ENCODE measurements around the gene TWF2.
"Not testable (repeated sequence)": the region's sequence is repeated elsewhere in the genome, so short reads cannot be mapped to it uniquely, and the experiment has no call there.

The TWF2 gene

DNA sequence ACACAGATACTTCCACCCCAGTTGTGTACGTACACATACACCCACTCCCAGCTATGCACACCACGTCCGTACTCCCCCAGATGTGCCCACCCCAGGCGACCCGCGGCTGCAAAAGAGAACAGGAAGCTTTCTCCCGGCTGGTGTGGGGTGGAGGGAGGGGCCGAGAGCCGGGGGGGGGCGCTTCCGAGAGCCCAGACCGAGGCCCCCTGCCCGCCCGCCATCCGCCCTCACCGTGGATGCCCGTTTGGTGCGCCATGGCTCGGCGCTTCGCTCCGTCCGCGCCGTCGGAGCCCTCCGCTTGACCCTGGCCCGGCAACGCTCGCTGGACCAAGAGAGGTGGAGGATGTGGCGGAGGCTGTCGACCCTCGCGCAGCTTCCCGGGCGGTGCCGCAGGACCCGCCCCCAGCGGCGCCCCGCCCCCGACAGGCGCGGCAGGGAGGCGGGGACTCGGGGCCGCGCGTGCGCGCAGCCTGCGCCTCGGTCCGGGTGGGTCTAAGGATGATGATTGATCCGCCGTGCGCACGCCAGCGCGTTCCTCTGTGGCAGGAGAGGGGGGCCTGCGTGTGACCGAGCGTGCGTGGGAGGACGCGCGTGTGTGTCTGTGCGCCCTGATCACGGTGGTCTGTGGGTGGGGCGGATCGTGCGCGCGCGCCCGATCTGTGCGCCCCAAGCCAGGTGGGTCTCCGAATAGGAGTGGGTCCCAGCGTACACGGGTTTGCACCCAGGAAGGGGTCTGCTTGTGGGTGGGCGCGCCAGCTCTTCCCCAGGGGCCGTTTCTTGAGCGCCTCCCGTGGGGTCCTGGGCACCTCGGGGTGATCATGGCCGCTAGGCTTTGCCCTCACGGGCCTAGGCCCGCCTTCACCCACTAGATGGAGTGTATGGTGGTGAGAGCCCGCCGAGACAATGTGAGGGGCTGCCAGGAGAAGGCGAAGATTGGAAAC is at the start of gene TWF2:
Gene TWF2, minus strand, starts transcription at position 398 of the 941 bp plus-strand sequence. Its CDS starts 142 bp downstream, at position 256.
- peak; percentile 74 for DNase-seq

DNA sequence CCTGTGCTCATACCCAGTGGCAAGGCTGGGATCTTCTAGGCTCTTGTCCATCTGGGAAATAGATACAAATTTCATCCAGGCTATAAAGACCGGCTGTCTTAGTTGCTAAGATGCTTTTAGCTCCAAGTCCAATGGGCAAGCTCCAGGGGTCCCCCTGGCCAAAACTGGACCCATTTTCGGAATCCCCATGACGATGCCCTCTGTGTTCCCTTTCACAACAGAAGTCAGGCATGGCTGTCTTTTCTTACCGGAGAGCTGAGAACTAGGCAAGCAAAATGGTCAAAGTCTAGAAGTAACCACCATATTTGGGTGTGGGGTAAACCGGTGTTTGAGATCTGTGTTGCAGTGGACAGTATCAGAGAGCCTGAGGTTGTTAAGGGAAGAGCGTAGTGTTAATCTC is 49.7 kb upstream of the TWF2 start:
- DNase-seq: no peak

DNA sequence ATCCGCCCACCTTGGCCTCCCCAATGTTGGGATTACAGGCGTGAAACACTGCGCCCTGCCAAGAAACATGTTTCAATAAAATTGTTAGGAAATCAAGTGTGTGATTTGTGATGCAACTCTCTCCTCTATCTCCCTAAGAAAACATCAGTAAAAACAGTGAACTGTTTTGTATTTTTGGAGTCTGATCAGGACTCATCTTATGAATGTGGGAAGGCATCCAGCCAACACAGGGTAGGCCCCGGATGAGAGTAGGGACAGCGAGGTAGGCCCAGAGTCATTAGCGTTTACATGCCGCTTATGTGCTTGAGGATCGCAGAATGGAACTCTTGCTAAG is 47.8 kb upstream of the TWF2 start:
- no peak for DNase-seq

GRCh38 chr3:52284051-52284450 is 45.1 kb upstream of the TWF2 start:
- not testable (repeated sequence) for DNase-seq

DNA sequence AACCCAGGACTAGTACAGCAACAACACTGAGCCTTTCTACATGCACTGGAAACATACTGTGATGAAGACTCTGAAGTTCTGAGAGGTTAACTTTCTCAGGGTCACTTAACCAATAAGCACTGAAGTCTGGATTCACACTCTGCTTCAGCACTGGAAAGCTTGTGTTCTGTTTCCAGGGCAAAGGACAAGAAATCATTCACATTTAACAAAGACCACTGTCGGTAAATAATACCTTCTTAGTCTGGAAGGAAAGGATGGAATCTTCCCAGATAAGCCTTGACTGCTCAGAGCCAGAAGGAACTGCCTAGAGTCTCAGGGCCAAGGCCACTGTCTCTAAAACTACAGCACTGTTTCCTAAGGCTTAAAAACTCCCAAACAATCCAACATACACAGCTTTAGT is 44.3 kb upstream of the TWF2 start:
- no peak for DNase-seq

GRCh38 chr3:52281981-52282801 is 43.2 kb upstream of the TWF2 start:
- DNase-seq: no peak

DNA sequence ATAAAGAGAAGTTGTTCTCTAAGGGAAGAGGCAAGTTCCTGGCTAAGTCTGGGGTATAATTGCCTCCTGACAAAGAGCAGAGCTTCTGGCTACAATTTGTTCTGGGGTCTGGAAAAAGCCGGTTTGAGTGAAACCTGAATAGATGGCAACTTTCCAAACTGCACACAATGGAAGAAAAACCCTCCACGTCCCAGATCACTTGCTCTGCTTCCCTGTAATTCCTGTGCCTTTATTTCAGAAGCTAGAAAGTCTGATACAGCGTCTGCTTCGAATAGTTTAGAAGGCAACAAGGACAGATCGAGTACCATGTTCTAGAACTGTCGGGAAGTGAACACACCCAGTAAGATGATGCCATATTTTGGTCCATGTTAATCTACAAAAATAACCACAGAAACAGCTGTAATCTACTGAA is 41.1 kb upstream of the TWF2 start:
- DNase-seq: peak; percentile 61

DNA sequence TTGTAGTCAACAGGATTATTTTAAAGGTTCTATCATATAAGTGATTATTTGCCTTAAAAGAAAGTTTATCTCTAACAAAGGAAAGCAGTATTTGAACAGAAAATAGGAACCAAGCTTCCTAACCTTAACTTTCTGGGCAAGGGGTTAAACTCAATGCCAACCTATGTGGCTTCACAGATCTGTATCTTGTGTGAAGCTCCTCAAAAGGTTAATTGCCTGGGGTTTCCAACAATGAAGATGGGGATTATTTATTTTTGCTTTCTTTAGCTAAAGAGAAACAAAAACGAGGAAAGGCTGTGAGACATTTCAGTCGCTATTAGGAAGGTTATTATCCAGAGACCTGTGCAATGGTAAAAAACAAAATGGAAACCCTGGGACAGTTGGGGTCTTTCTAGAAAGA is 40.6 kb upstream of the TWF2 start:
- DNase-seq: no peak

- peak; percentile 90 for DNase-seq
Measured at GRCh38 chr3:52278510-52279069, 39.6 kb upstream of the TWF2 start, which contains the start of gene WDR82. TSS of gene WDR82 (minus strand) at chr3:52278649. CDS start at chr3:52278361, 288 bp downstream.

DNA sequence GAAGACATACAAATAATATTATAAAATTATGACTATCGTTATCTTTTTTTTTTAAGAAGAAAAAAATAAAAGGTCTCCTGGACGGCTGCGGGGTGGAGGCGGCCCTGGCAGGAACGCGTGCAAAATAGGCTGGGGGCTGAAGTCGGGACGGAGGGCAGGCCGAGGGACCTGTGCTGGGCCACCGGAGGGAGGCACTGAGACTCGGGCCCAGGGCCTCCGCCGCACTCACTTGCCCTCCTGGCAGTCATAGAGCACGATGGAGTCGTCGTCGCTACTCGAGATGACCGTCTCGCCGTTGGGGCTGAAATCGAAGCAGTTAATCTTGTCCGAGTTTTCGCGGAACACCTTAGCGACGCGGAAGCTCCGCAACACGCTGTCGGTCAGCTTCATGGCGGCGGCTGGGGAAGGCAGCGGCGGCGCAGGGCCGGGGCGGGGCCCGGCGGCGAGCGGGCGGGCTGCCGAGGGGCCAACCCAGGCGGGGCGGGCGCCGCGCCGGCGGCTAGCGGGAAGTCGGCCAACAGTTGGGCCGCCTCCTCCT is 39.1 kb upstream of the TWF2 start:
- peak; percentile 39 for DNase-seq

GRCh38 chr3:52277071-52277964 is 38.4 kb upstream of the TWF2 start:
- DNase-seq: peak; percentile 41

- not testable (repeated sequence) for DNase-seq
Measured at GRCh38 chr3:52274781-52275180, 35.8 kb upstream of the TWF2 start.

- no peak for DNase-seq
Measured at GRCh38 chr3:52272831-52273230, 33.9 kb upstream of the TWF2 start.

- not testable (repeated sequence) for DNase-seq
Measured at GRCh38 chr3:52272172-52272571, 33.2 kb upstream of the TWF2 start.

DNA sequence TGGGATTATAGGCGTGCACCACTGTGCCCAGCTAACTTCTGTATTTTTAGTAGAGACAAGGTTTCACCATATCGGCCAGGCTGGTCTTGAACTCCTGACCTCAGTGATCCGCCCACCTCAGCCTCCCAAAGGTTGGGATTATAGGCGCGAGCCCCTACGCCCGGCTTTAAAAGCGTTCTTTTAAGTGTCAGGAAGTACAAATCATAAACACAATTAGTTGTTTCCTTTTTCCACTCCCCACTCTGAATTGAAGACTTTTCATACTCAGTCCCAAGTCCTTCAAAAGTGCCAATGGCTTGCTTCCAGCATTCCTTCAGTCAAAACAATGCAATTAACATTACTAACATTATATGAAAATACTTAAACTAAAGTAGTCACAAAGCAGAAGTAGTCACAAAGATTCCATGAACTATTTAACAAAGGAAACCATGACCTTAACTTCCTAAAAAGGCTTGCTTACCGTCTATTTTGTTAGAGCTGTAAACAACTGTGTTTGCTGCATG is 31.3 kb upstream of the TWF2 start:
- DNase-seq: no peak

GRCh38 chr3:52269776-52270175 is 30.8 kb upstream of the TWF2 start:
- DNase-seq: no peak

GRCh38 chr3:52268036-52268435 is 29.1 kb upstream of the TWF2 start:
- no peak for DNase-seq

GRCh38 chr3:52265387-52265786 is 26.4 kb upstream of the TWF2 start:
- no peak for DNase-seq

DNA sequence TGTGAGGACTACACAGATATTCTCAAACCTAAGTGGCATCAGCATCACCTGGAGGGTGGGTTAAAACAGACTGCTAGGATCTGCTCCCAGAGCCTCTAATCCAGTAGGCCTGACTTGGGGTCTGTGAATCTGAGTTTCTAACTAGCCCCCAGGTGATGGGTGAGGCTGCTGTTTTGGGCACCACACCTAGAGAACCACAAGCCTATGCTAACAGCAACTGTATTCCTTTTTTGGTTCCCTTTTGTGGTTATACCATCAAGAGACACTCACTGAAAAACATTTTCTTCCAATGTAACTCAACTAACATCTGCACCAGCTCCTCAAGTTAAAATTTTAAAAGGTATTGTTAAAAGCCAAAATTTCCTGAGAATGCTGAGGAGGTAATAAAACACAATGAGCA is 23.5 kb upstream of the TWF2 start:
- DNase-seq: no peak

DNA sequence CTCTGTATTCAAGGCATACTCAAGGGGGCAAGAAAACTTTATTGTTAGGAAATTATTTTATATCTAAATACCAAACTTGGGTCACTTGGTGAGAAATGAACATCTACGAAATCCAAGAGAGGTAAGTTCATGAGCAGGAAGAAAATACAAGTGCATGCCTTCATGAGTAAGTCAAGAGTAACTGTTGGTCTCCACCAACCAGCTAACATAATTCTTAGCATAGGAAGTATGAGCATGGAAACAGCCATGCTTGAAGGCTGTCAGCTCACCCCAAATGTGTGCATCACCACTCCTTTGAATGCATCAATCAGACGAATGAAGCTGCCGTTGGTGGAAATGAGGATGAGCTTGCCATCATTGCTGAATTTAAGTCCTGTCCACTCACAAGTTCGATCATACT is 20.5 kb upstream of the TWF2 start:
- DNase-seq: no peak

- no peak for DNase-seq
Measured at GRCh38 chr3:52259035-52259434, 20.1 kb upstream of the TWF2 start.

GRCh38 chr3:52257911-52258310 is 19.0 kb upstream of the TWF2 start:
- DNase-seq: no peak
